Kidney tubule cell (primary cell): ENCODE data around the gene RFNG.

ENCODE experiments used
- DNase-seq: peaks from one replicate; pipeline ENCODE4 v3.0.0-alpha.2; 2018; ENCODE audit warnings: low spot score

Gene RFNG

GRCh38 chr17:82089723-82090548, 38.3 kb upstream of the RFNG start:
- no peak for DNase-seq

GRCh38 chr17:82088838-82089722, 37.5 kb upstream of the RFNG start:
- no peak for DNase-seq

- DNase-seq, result no peak
These were observed 36.6 kb upstream of the RFNG start for GRCh38 chr17:82087961-82088837.

GRCh38 chr17:82086941-82087906, 35.6 kb upstream of the RFNG start:
- DNase-seq, result no peak

- no peak for DNase-seq
These were observed 34.5 kb upstream of the RFNG start for GRCh38 chr17:82085931-82086764.

GRCh38 chr17:82085031-82085861, 33.6 kb upstream of the RFNG start:
- no peak for DNase-seq

- DNase-seq, result no peak
These were observed 32.9 kb upstream of the RFNG start for GRCh38 chr17:82084373-82085030.

- no peak for DNase-seq
These were observed 32.1 kb upstream of the RFNG start for GRCh38 chr17:82083533-82084359.

- DNase-seq, result no peak
These were observed 31.4 kb upstream of the RFNG start for GRCh38 chr17:82083009-82083408.

GRCh38 chr17:82082456-82082855, 30.8 kb upstream of the RFNG start:
- DNase-seq, result no peak

- no peak for DNase-seq
These were observed 30.4 kb upstream of the RFNG start for GRCh38 chr17:82081966-82082365.

- no peak for DNase-seq
These were observed 29.9 kb upstream of the RFNG start for GRCh38 chr17:82081546-82081945.

GRCh38 chr17:82080789-82081464, 29.3 kb upstream of the RFNG start:
- no peak for DNase-seq

GRCh38 chr17:82080048-82080788, 28.6 kb upstream of the RFNG start:
- DNase-seq, result no peak

GRCh38 chr17:82079001-82079677, 27.5 kb upstream of the RFNG start:
- no peak for DNase-seq

- no peak for DNase-seq
These were observed 26.8 kb upstream of the RFNG start for GRCh38 chr17:82078433-82078832.
